GM23248 (cell line): ENCODE data around the gene CENPC. TPM values are rescaled to one million over a fixed set of nuclear protein-coding genes. Genes with fewer than 3 reads are reported as not detected.
"Not testable (repeated sequence)": the region's sequence is repeated elsewhere in the genome, so short reads cannot be mapped to it uniquely, and the experiment has no call there.

Experiments used
- DNase-seq: peaks from one replicate; pipeline ENCODE4 v3.0.0-alpha.2; 2015
- H2AFZ ChIP-seq: fragments of 200-600 bp; sonication (generic); 2 replicates; pipeline ENCODE4 v1.6.1; 2016; ENCODE audit warnings: antibody characterized with exemption
- H3F3A ChIP-seq: fragments of 200-600 bp; sonication (generic); 2 replicates; pipeline ENCODE4 v1.6.1; 2016; ENCODE audit warnings: mild to moderate bottlenecking, antibody characterized with exemption, mixed run types; ENCODE audit not compliant: insufficient read depth
- H3K27ac ChIP-seq: fragments of 200-600 bp; sonication (generic); 2 replicates; pipeline ENCODE4 v1.5.1; 2016; ENCODE audit warnings: mild to moderate bottlenecking
- H3K27me3 ChIP-seq: fragments of 200-600 bp; sonication (generic); replicated peaks from 2 replicates; pipeline ENCODE4 v1.6.1; 2016; ENCODE audit warnings: mild to moderate bottlenecking; ENCODE audit not compliant: insufficient read depth
- H3K36me3 ChIP-seq: fragments of 200-600 bp; sonication (generic); 2 replicates; pipeline ENCODE4 v1.6.1; 2016; ENCODE audit warnings: low read depth, mild to moderate bottlenecking
- H3K4me1 ChIP-seq: fragments of 200-600 bp; sonication (generic); 2 replicates; pipeline ENCODE4 v1.6.1; 2016; ENCODE audit warnings: mild to moderate bottlenecking; ENCODE audit not compliant: insufficient read depth
- H3K4me2 ChIP-seq: fragments of 200-600 bp; sonication (generic); one replicate; pipeline ENCODE4 v1.6.1; 2016; ENCODE audit warnings: mild to moderate bottlenecking; ENCODE audit not compliant: unreplicated experiment
- H3K4me3 ChIP-seq: fragments of 200-600 bp; sonication (generic); 2 replicates; pipeline ENCODE4 v1.5.1; 2016; ENCODE audit warnings: mild to moderate bottlenecking
- H3K79me2 ChIP-seq: fragments of 200-600 bp; sonication (generic); 2 replicates; pipeline ENCODE4 v1.6.1; 2016; ENCODE audit warnings: mild to moderate bottlenecking; ENCODE audit not compliant: insufficient read depth
- H3K9ac ChIP-seq: fragments of 200-600 bp; sonication (generic); 2 replicates; pipeline ENCODE4 v1.6.1; 2016; ENCODE audit warnings: mild to moderate bottlenecking
- H3K9me2 ChIP-seq: fragments of 200-600 bp; sonication (generic); 2 replicates; pipeline ENCODE4 v1.6.1; 2016; ENCODE audit warnings: mixed run types, mild to moderate bottlenecking, moderate library complexity; ENCODE audit not compliant: insufficient read depth
- H3K9me3 ChIP-seq: fragments of 200-600 bp; sonication (generic); one replicate; pipeline ENCODE4 v1.6.1; 2017; ENCODE audit warnings: low read depth
- H4K20me1 ChIP-seq: fragments of 200-600 bp; sonication (generic); 2 replicates; pipeline ENCODE4 v1.6.0; 2016; ENCODE audit not compliant: insufficient read depth
- EZH2 ChIP-seq: fragments of 200-600 bp; sonication (generic); IDR thresholded peaks from 2 replicates; pipeline ENCODE4 v1.6.1; 2018; ENCODE audit warnings: antibody characterized with exemption, mild to moderate bottlenecking; ENCODE audit not compliant: insufficient read depth, poor library complexity, severe bottlenecking
- EZH2phosphoT487 ChIP-seq: fragments of 200-600 bp; sonication (generic); IDR thresholded peaks from 2 replicates; pipeline ENCODE4 v1.6.1; 2018; ENCODE audit warnings: antibody characterized with exemption, moderate library complexity, mild to moderate bottlenecking, low read depth; ENCODE audit not compliant: insufficient read depth
- WGBS, 2 experiments: methylation state at CpG; one replicate each; pipeline ENCODE4 v1.1.6; 2015 to 2017; ENCODE audit warnings: low lambda C conversion rate in 2 of 2, low coverage in 1 of 2; ENCODE audit errors: missing lambda C conversion rate in 2 of 2; 5-methylcytosine and 5-hydroxymethylcytosine counted together
- in situ Hi-C: fragments of 300-500 bp; cut with MboI; formaldehyde crosslinking; loops from 2 replicates; pipeline ENCODE4 v1.15.0; 2020
- polyA plus RNA-seq: library from polyadenylated mRNA; unstranded; fragments of >200 nt; fragmentation: Nextera tagmentation; extraction: Ambion mirVana; gene quantifications from 2 replicates; pipeline ENCODE4 v1.2.1, GENCODE V29; 2016
- total RNA-seq: library from RNA; depleted of rRNA; stranded (reverse); fragments of >200 nt; shearing (Covaris generic); gene quantifications from 2 replicates; pipeline ENCODE4 v1.2.3, GENCODE V29; 2014

Gene CENPC
- total and polyA plus RNA-seq, 2 experiments from 2014 or later = 6.6 to 10.1 TPM

DNA sequence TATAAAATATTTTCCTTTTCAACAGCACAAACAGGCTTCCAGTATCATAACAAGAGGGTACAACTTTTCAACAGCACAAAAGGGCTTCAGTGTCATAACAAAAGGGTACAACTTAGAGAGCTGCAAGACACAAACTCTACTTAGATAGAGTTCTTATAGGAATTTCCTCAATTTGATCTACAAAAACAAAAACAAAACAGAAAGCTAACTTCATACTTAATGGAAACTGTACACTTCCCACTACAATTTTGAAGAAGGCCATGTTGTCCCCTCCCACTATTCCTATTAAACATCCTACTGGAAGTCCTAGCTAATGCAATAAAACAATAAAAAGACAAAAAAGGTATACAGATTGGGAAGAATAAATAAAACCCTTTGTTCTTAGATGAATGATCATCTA is 96.7 kb downstream of the CENPC start:
- H3K4me3 ChIP-seq = no peak overlapping the region
- no peak overlapping the region for H3K4me2 ChIP-seq
- no peaks in the 10 kb centered on the region for H3K36me3 ChIP-seq
- peaks cover 9% of the 10 kb centered on the region; the same call in 1 of the 2 replicates for H3K4me1 ChIP-seq
- no peaks in the 10 kb centered on the region for H3K27me3 ChIP-seq
- no peaks in the 10 kb centered on the region for H3K9me3 ChIP-seq
- in situ Hi-C loops = no loop called here
- DNase-seq = no peak
- no peak for TF ChIP-seq EZH2phosphoT487
- no peak for TF ChIP-seq EZH2
- H3K79me2 ChIP-seq = no peaks in the 10 kb centered on the region
- H3K9ac ChIP-seq = no peak overlapping the region
- H3K27ac ChIP-seq = no peak overlapping the region
- 0 out of 2 replicates have a peak, but pooled peaks cover 3% of the 10 kb centered on the region for H3F3A ChIP-seq
- no peaks in the 10 kb centered on the region for H3K9me2 ChIP-seq
- no peak overlapping the region for H2AFZ ChIP-seq
- no peaks in the 10 kb centered on the region for H4K20me1 ChIP-seq

- H3K4me2 ChIP-seq = no peak overlapping the region
- H3K79me2 ChIP-seq = no peaks in the 10 kb centered on the region
- no peak for TF ChIP-seq EZH2phosphoT487
- TF ChIP-seq EZH2 = no peak
- H3K9ac ChIP-seq = no peak overlapping the region
- no peaks in the 10 kb centered on the region for H3K9me3 ChIP-seq
- H2AFZ ChIP-seq = no peak overlapping the region
- no peak overlapping the region for H3K4me3 ChIP-seq
- no peak overlapping the region for H3K27ac ChIP-seq
- H3F3A ChIP-seq = 0 out of 2 replicates have a peak, but pooled peaks cover 3% of the 10 kb centered on the region
- WGBS, 2 experiments = 95 to 100% methylated on average over 1 of the region's 1 CpG
- no peaks in the 10 kb centered on the region for H3K36me3 ChIP-seq
- H3K9me2 ChIP-seq = no peaks in the 10 kb centered on the region
- H3K27me3 ChIP-seq = no peaks in the 10 kb centered on the region
- DNase-seq = no peak
- peaks cover 9% of the 10 kb centered on the region; the same call in 1 of the 2 replicates for H3K4me1 ChIP-seq
- H4K20me1 ChIP-seq = no peaks in the 10 kb centered on the region
- in situ Hi-C loops = no loop called here
Observed at GRCh38 chr4:67447873-67448272, 97.4 kb downstream of the CENPC start.

- Histone ChIP-seq H3K4me1 (peaks cover 4% of the 10 kb centered on the region; the same call in 1 of the 2 replicates), H3K27me3 (no peaks in the 10 kb centered on the region), H4K20me1 (no peaks in the 10 kb centered on the region), H2AFZ (no peak overlapping the region), H3K4me2 (no peak overlapping the region), H3F3A (no peaks in the 10 kb centered on the region), H3K36me3 (no peaks in the 10 kb centered on the region), H3K4me3 (no peak overlapping the region), H3K9me2 (no peaks in the 10 kb centered on the region), H3K9ac (no peak overlapping the region), H3K79me2 (no peaks in the 10 kb centered on the region), H3K9me3 (no peaks in the 10 kb centered on the region), H3K27ac (no peak overlapping the region)
- in situ Hi-C loops = no loop called here
- 63 to 68% methylated on average over 1 of the region's 1 CpG for WGBS, 2 experiments
- no peak for DNase-seq
- TF ChIP-seq EZH2phosphoT487 (no peak), EZH2 (no peak)
Observed at GRCh38 chr4:67446811-67447210, 98.5 kb downstream of the CENPC start.

GRCh38 chr4:67445881-67446280 is 99.4 kb downstream of the CENPC start:
- H3K27ac ChIP-seq, H2AFZ ChIP-seq, H3K4me3 ChIP-seq, H3K79me2 ChIP-seq, H3K9me2 ChIP-seq, H3F3A ChIP-seq, H3K4me1 ChIP-seq, in situ Hi-C loops, H3K9ac ChIP-seq, H4K20me1 ChIP-seq, H3K4me2 ChIP-seq, DNase-seq, H3K27me3 ChIP-seq, H3K36me3 ChIP-seq, H3K9me3 ChIP-seq: not testable (repeated sequence)
- 79 to 80% methylated on average over 21 to 25 of the region's 25 CpGs for WGBS, 2 experiments

DNA sequence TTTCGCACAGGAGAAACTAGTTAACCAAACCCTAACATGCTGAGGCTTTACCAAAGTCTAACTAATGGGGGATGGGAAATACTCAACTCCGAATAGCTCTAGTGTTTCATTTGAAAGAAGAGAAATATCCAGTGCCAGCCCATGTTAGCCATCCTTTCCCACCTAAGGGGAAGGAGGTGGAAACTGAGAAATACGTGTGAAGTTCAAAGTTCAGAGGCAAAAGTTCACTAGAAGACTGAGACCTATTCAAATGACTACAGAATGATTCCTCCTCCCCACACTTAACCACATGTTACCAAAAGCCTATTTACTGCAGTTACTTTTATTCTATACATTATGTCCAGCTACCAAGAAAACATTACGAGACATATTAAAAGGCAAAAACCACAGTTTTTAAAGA is 106.3 kb downstream of the CENPC start:
- no peak for DNase-seq
- Histone ChIP-seq H3K4me1 (peaks cover 13% of the 10 kb centered on the region), H3K9me2 (no peaks in the 10 kb centered on the region), H3K9ac (no peak overlapping the region), H3K27me3 (no peaks in the 10 kb centered on the region), H3K27ac (no peak overlapping the region), H2AFZ (no peak overlapping the region), H3K36me3 (no peaks in the 10 kb centered on the region), H3K4me3 (no peak overlapping the region), H3K4me2 (no peak overlapping the region), H3K79me2 (no peaks in the 10 kb centered on the region), H3K9me3 (no peaks in the 10 kb centered on the region), H3F3A (peaks cover 11% of the 10 kb centered on the region), H4K20me1 (no peaks in the 10 kb centered on the region)
- 96 to 98% methylated on average over 4 of the region's 4 CpGs for WGBS, 2 experiments
- TF ChIP-seq EZH2 (no peak), EZH2phosphoT487 (no peak)
- in situ Hi-C loops = no loop called here
